CD4-positive, alpha-beta T cell treated with Interleukin-15 for 1 hour (primary cell): ENCODE measurements around the gene TUB.

ENCODE experiments used
- DNase-seq: peaks from one replicate; pipeline ENCODE4 v3.0.0-alpha.2; 2020

TUB gene

GRCh38 chr11:8045839-8046238 lies 35.2 kb upstream of the TUB start:
- DNase-seq, result no peak

- DNase-seq, result no peak
These were observed 33.6 kb upstream of the TUB start for GRCh38 chr11:8047382-8047781.

GRCh38 chr11:8049084-8049483 lies 31.9 kb upstream of the TUB start:
- DNase-seq, result no peak

- DNase-seq, result no peak
These were observed 25.7 kb upstream of the TUB start for GRCh38 chr11:8055091-8055835.

- no peak for DNase-seq
These were observed 25.0 kb upstream of the TUB start for GRCh38 chr11:8055836-8056526.

GRCh38 chr11:8056810-8057463 lies 24.1 kb upstream of the TUB start:
- DNase-seq, result no peak

GRCh38 chr11:8058216-8058615 lies 22.8 kb upstream of the TUB start:
- no peak for DNase-seq

- no peak for DNase-seq
These were observed 22.0 kb upstream of the TUB start for GRCh38 chr11:8059030-8059429.

- DNase-seq, result no peak
These were observed 21.4 kb upstream of the TUB start for GRCh38 chr11:8059571-8060011.

GRCh38 chr11:8060146-8060719 lies 20.8 kb upstream of the TUB start:
- DNase-seq, result no peak

GRCh38 chr11:8060801-8061554 lies 20.0 kb upstream of the TUB start:
- no peak for DNase-seq

GRCh38 chr11:8061555-8062428 lies 19.2 kb upstream of the TUB start:
- DNase-seq, result no peak

GRCh38 chr11:8062781-8063257 lies 18.2 kb upstream of the TUB start:
- DNase-seq, result no peak

- no peak for DNase-seq
These were observed 17.7 kb upstream of the TUB start for GRCh38 chr11:8063324-8063723.

GRCh38 chr11:8065031-8065430 lies 16.0 kb upstream of the TUB start:
- no peak for DNase-seq

- no peak for DNase-seq
These were observed 14.7 kb upstream of the TUB start for GRCh38 chr11:8066036-8066910.

GRCh38 chr11:8066911-8067455 lies 14.0 kb upstream of the TUB start:
- no peak for DNase-seq

- no peak for DNase-seq
These were observed 13.5 kb upstream of the TUB start for GRCh38 chr11:8067567-8067928.

- DNase-seq, result no peak
These were observed 13.0 kb upstream of the TUB start for GRCh38 chr11:8067929-8068575.
